Osteocyte (in vitro differentiated cells): ENCODE data around the gene TARP.
"Not testable (repeated sequence)": the region's sequence is repeated elsewhere in the genome, so short reads cannot be mapped to it uniquely, and the experiment has no call there.

Source experiments
- DNase-seq: peaks from one replicate; pipeline ENCODE4 v3.0.0; 2021; ENCODE audit warnings: mixed read lengths; ENCODE audit not compliant: unreplicated experiment; ENCODE audit errors: extremely low spot score
- H3K27ac Mint-ChIP-seq: one replicate; pipeline ENCODE4 v1.8.0; 2021; ENCODE audit warnings: mild to moderate bottlenecking, mixed read lengths; ENCODE audit not compliant: unreplicated experiment
- H3K27me3 Mint-ChIP-seq: one replicate; pipeline ENCODE4 v1.8.0; 2021; ENCODE audit warnings: mixed read lengths; ENCODE audit not compliant: unreplicated experiment
- H3K36me3 Mint-ChIP-seq: one replicate; pipeline ENCODE4 v1.8.0; 2021; ENCODE audit warnings: mixed read lengths; ENCODE audit not compliant: unreplicated experiment
- H3K4me1 Mint-ChIP-seq: one replicate; pipeline ENCODE4 v1.8.0; 2021; ENCODE audit warnings: mixed read lengths; ENCODE audit not compliant: unreplicated experiment
- H3K4me3 Mint-ChIP-seq: one replicate; pipeline ENCODE4 v1.8.0; 2021; ENCODE audit warnings: mild to moderate bottlenecking, moderate library complexity, mixed read lengths; ENCODE audit not compliant: unreplicated experiment
- H3K9me3 Mint-ChIP-seq: one replicate; pipeline ENCODE4 v1.8.0; 2021; ENCODE audit warnings: mixed read lengths; ENCODE audit not compliant: unreplicated experiment
- TF ChIP-seq, protein P1 (sequence below): fragments of 200-600 bp; sonication (generic); IDR thresholded peaks from 2 replicates; pipeline ENCODE4 v1.5.0; 2021; ENCODE audit warnings: antibody characterized with exemption, mild to moderate bottlenecking, moderate library complexity

Gene TARP

DNA sequence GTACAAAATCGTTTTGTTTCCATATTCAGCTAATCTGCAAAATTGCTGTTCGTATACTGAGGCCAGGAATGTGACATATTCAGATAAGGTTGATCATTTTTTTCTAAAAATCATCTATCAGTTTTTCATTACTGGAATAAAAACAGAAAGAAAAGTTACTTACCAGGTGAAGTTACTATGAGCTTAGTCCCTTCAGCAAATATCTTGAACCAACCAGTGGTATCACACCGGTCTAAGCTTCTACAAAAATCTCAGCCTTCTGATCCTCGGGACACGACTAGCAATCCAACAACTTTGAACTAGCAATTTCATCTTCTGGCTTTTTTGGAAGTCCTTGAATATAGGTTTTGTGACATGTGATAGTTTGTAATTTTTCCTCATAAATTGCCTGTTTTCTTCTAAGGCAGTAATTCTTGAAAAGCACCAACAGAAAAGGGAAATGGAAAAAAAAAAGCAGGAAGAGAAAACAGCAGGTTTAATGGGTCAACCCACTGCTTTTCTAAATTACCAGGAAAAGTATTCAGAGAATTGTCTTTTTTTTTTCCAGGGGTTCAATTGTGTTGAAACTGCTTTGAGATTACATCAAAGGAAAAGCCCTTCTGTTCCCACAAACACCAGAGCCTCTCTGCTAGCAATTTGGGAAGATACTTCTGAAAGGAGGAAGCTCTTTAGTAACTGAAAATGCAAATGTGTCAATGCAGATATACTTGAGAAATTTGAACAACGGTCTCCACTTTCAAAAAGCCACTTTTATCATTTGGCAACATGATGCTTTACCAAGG lies 2.9 kb upstream of the TARP start:
- DNase-seq: no peak
- Mint-ChIP-seq H3K4me1 (no peaks in the 10 kb centered on the region), H3K27ac (no peak overlapping the region), H3K4me3 (no peak overlapping the region), H3K27me3 (peaks cover 9% of the 10 kb centered on the region), H3K9me3 (no peaks in the 10 kb centered on the region), H3K36me3 (no peaks in the 10 kb centered on the region)
- TF ChIP-seq, protein P1, sequence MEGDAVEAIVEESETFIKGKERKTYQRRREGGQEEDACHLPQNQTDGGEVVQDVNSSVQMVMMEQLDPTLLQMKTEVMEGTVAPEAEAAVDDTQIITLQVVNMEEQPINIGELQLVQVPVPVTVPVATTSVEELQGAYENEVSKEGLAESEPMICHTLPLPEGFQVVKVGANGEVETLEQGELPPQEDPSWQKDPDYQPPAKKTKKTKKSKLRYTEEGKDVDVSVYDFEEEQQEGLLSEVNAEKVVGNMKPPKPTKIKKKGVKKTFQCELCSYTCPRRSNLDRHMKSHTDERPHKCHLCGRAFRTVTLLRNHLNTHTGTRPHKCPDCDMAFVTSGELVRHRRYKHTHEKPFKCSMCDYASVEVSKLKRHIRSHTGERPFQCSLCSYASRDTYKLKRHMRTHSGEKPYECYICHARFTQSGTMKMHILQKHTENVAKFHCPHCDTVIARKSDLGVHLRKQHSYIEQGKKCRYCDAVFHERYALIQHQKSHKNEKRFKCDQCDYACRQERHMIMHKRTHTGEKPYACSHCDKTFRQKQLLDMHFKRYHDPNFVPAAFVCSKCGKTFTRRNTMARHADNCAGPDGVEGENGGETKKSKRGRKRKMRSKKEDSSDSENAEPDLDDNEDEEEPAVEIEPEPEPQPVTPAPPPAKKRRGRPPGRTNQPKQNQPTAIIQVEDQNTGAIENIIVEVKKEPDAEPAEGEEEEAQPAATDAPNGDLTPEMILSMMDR: no peak

DNA sequence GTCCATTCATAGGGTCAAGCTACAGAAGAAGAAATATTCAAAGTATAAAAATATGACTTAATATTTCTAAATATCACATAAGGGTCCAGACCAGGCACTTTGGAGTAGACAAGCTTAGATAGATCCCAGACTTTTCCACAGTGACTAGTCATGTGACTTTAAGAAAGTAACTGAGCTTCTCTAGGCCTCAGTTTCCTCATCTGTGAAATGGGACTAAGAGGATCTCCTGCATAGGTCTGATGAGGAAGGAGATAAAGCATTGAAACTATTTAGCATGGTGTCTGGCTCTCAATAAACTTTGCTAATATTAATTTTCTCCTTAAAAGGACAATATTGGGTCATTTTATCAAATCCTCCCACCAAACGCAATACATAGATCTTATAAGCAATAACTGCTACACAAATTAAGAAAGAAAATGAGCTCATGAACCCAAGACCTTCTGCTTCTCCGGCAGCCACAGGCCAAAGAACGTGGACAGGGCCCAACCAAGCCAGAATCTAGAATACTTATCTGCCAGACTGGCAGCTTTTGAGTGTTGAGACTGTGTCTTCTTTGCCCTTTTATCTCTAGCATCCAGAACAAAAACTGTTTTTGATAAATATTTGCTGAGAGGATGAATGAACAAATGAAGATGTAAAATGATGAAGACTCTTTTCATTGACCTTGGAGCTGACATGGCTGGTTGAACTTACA lies 1.6 kb upstream of the TARP start:
- TF ChIP-seq, protein P1: no peak
- Mint-ChIP-seq H3K9me3 (no peaks in the 10 kb centered on the region), H3K4me1 (no peaks in the 10 kb centered on the region), H3K36me3 (no peaks in the 10 kb centered on the region), H3K4me3 (no peak overlapping the region), H3K27me3 (peaks cover 9% of the 10 kb centered on the region), H3K27ac (no peak overlapping the region)
- no peak for DNase-seq

DNA sequence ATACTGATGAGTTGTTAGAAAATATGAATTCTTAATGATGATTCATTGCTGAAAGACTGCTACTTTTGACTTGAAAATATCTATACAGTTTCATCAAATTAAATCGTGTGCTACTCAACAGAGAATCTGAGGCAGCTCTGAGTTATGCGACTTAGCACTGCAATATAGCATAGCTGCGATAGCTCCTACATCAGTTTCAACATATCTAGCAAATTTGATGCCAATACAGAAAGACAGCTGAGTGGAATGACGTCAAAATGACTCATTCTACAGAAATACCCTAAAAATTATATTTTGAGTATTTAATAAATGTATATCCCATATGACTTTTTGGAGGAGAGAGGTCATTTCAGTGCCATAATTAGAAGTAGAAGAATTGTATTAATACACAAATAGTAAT lies 1.1 kb upstream of the TARP start:
- peaks cover 9% of the 10 kb centered on the region for H3K27me3 Mint-ChIP-seq
- no peak overlapping the region for H3K4me3 Mint-ChIP-seq
- H3K9me3 Mint-ChIP-seq: no peaks in the 10 kb centered on the region
- H3K4me1 Mint-ChIP-seq: no peaks in the 10 kb centered on the region
- no peaks in the 10 kb centered on the region for H3K36me3 Mint-ChIP-seq
- DNase-seq: no peak
- TF ChIP-seq, protein P1: no peak
- H3K27ac Mint-ChIP-seq: no peak overlapping the region

DNA sequence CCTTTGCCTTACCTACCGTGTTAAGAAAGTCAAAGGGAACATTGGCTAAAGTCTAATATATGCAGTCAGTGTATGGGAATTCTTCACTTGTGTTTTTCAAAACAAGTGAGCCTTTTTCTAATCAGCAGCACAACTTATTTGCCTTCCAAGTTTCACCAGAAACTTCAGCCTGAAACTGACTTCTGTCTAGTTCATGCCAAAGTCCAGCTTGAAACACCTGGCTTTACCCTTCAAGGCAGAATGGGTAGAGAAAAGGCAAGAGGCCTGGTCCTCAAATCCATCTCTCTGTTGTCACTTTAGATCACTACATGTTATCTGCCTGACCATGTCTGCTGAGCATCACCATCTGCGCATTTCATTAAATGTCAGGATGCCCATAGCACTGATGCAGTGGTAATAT lies 3.0 kb downstream of the TARP start:
- H3K27me3 Mint-ChIP-seq, H3K36me3 Mint-ChIP-seq, H3K4me1 Mint-ChIP-seq, H3K27ac Mint-ChIP-seq, H3K4me3 Mint-ChIP-seq, H3K9me3 Mint-ChIP-seq, DNase-seq: not testable (repeated sequence)

DNA sequence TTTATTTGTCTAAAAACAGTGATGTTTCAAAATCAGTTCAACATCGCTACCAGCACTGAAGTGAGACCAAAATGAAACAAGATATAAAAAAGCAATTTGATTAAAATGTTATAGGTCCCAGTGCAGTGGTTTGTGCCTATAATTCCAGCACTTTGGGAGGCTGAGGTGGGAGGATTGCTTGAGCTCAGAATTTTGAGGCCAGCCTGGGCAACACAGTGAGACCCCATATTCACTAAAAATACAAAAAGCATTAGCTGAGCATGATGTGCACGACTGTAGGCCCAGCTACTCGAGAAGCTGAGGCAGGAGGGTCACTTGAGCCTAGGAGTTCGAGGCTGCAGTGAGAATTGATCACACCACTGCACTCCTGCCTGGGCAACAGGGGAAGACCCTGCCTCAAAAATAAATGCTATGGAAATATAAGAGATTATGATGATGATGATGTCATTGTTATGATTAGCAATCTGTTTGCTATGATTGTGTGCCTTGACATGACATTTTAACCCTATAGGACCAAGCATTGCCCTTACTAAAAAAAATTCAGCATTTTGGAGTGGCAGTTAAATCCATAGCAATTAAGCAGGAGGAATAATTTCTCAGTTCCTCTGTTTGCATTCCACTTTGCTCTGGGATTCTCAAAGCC lies 3.6 kb downstream of the TARP start:
- not testable (repeated sequence) for H3K9me3 Mint-ChIP-seq, H3K27me3 Mint-ChIP-seq, H3K4me1 Mint-ChIP-seq, H3K27ac Mint-ChIP-seq, H3K36me3 Mint-ChIP-seq, H3K4me3 Mint-ChIP-seq, DNase-seq

DNA sequence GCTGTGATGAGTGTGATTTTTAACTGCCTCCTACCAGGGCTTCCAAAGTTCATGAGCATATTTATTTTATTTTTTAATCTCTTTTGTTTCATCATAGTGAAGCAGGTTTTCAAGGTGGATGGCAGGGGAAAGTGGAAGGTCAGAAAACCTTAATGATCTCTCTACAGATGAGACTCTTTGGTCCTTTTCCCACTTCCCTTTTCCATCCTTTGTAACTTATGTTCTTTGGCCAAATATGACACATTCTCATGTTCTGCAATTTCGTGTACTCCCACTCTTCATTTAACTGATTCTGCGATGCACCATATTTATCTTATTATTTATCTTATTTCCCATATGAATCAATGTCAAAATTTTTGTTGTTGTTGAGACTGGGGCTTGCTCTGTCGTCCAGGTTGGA lies 7.5 kb downstream of the TARP start:
- H3K27me3 Mint-ChIP-seq: peaks cover 18% of the 10 kb centered on the region
- not testable (repeated sequence) for DNase-seq, H3K4me3 Mint-ChIP-seq, H3K27ac Mint-ChIP-seq, H3K36me3 Mint-ChIP-seq, H3K9me3 Mint-ChIP-seq, H3K4me1 Mint-ChIP-seq

DNA sequence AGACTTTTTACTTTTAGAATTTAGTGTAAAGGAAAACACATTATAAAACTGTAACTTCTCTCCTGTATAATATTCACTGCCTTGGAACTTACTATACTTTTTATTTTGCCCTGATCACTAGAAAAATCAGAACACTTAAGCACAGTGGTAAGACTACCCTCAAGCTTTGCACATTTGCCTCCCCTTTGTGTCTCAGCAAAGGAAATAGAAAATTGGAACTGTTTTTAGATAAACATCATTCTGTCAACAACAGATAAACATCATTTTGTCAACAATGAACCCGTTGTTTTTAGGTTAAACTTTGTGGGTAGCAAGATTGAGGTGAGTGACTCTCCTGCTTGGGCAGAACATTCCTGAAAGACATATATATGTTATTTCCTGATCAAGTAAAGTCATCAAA lies 8.8 kb downstream of the TARP start:
- not testable (repeated sequence) for H3K4me1 Mint-ChIP-seq, H3K4me3 Mint-ChIP-seq, H3K9me3 Mint-ChIP-seq, DNase-seq, H3K27ac Mint-ChIP-seq, H3K36me3 Mint-ChIP-seq
- H3K27me3 Mint-ChIP-seq: peaks cover 18% of the 10 kb centered on the region

DNA sequence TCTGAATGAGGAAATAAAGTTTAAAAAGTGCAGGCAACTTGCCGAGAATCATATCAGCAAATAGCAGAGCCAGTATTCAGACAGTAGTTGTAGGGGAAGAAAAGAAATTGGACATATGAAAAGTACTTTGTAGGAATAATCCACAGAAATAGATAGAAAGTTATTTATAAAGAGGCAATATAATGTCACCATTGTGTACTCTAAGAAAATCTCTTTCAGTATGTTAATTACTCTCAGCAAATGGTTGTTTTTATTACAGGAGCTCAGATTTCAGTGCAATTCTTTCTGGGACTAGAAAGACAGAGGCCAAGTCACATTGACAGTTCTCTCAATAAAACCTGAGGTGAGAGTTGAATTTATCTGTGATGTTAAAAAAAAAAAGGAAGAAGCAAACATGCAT lies 10.2 kb downstream of the TARP start:
- not testable (repeated sequence) for H3K4me1 Mint-ChIP-seq, DNase-seq, H3K27ac Mint-ChIP-seq, H3K36me3 Mint-ChIP-seq, H3K4me3 Mint-ChIP-seq, H3K9me3 Mint-ChIP-seq
- peaks cover 16% of the 10 kb centered on the region for H3K27me3 Mint-ChIP-seq
